HG03097 (cell line): Measurements from ENCODE around the gene DDX31.
"Not testable (repeated sequence)": the region's sequence is repeated elsewhere in the genome, so short reads cannot be mapped to it uniquely, and the experiment has no call there.

ENCODE experiments used
- ATAC-seq: cut with Tn5 transposase; IDR thresholded peaks from one replicate; pipeline ENCODE4 v1.9.1; 2021; ENCODE audit not compliant: unreplicated experiment, low FRiP score

DDX31 gene

DNA sequence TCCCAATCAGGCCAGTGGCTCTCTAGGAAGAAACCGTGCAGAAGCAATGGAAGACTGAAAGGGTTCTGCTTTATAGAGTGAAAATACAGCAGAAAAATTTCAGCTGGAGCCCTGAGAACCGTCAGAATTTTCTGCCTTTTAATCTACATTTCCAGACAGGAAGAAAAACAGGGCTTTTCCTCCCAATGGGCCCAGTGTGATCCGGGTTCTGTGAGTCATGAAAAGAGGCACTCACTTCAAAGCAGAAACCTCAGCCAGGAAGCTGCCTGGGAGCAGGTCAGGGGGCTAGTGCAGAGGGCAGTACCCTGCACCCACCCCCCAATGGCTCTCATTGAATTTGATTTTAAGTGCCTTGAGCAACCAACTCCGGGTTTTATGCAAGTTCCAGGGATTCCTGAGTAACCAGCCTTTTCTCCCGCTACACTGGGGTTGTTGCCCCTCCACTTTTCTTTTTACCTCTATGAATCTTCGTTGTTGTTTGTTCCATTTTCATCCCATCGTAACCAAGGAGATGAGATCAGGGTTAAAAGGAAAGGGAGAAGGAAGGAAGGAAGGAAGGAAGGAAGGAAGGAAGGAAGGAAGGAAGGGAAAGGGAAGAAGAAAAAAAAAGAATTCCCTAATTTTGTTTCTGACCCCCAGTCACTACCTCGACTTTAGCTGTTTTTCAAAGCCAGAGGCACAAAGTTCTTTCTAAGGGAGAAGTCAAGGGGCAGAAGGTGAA is 86.0 kb downstream of the DDX31 start:
- no peak for ATAC-seq

DNA sequence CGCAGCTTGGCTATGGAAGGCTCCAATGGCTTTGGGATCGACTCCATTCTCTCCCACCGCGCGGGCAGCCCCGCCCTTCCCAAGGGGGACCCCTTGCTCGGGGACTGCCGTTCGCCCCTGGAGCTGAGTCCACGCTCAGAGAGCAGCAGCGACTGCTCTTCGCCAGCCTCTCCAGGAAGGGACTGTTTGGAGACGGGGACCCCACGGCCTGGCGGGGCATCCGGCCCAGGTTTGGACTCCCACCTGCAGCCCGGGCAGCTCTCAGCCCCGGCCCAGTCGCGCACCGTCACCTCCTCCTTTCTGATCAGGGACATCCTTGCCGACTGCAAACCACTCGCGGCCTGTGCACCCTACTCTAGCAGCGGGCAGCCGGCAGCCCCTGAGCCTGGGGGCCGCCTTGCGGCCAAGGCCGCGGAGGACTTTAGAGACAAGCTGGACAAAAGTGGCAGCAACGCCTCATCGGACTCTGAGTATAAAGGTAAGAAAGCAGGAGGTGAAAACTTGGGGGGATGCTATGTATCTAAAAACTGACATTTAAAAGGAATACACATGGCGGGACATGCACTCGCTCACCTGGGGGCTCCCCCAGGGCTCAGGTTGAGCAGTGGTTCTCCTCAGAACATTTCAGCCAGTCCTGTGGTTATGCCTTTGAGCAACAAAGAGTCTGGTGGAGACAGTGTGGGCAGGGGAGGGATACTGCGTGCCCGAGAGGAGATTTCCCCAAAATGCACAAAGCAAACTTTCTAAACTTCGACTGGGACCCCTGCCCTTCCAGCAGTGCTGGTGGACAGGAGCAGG is 86.8 kb downstream of the DDX31 start:
- no peak for ATAC-seq

DNA sequence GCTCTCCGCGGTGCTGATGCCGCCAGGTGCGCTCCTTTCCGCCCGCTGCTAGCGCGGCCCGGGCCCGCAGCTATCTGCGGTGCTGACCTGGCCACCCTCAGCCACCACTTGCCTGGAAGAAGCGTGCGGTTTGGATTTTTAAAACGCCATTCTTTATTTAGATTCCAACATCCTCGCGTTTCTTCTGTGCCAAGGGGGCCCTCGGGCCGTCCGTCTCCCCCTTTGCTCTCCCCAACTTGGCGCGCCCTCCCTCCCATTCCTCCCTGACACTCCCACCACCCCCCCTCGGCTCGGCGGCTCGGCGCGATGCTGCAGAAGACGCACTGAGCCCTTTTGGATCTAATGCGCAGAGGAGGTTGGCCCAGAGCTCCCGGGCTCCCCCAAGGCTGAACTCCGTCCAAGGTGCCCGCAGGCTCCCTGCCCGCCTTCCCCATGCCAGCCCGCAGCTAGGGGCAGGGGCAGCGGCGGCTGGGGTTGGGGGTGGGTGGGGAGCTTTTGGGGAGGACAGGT is 87.5 kb downstream of the DDX31 start, which contains the start of gene BARHL1:
Gene BARHL1 (plus strand): TSS at position 331 of the 510 bp plus-strand sequence. CDS start 192 bp downstream, outside the sequence.
- ATAC-seq = no peak

DNA sequence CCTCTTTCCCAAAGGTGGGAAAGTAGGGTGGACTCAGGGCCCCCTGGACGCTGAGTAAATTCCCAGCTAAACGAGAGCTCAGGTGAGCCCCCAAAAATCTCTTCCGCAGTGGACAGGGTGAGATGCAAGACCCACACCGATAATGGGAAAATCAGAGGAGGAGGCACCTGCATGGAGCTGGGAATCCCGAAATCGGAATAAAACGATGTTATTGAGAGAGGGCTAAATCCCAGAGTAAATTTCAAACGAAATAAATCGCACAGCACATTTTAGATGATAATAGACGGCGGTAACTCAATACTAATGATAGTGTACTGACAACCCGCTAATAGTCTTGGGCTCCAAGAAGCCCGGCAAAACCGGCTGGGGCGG is 90.4 kb downstream of the DDX31 start:
- ATAC-seq = no peak

DNA sequence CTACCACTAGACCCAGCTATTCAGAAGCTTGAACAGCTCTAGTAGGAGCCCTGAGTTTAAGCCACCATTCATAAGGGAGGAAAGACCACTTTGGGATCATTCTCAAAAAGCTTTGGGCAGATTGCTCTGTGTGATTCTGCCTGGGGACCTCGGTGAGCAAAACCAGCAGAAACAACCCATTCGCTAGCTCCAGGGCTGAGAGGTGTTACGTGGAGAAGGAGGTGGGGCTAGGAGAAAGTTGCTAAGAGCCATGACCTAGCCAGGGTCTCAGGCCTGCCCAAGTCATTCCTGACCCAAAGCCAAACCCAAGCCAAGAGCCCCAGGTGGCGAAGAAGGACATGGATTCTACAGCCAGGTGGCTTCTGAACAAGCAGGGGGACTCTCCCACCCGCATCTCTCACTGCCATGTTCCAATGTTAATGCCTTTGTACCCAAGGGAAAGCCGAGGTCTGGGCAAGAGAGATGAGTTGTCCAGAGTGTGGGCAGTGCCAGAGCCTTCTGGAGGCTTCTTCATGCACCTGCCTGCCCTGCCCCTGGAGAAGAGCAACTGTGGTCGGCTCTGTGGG is 91.3 kb downstream of the DDX31 start:
- ATAC-seq = no peak

DNA sequence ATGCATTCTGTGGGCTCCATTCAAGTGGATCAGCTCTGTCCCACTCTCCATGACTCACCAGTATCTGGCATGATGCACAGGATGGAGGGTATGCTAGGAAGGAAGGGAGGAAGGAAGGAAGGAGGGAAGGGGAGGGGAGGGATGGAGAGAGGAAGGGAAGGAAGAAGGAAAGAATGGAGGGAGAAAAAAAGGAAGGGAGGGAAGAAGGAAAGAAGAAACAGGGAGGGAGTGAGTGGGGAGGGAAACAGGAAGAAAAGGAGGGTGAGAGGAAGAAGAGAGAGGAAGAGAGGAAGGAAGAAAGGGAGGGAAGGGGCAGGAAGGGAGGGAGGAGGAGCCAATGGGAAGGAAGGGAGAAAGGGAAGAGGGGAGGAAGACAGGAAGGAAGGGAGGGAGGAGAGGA is 92.7 kb downstream of the DDX31 start:
- no peak for ATAC-seq

DNA sequence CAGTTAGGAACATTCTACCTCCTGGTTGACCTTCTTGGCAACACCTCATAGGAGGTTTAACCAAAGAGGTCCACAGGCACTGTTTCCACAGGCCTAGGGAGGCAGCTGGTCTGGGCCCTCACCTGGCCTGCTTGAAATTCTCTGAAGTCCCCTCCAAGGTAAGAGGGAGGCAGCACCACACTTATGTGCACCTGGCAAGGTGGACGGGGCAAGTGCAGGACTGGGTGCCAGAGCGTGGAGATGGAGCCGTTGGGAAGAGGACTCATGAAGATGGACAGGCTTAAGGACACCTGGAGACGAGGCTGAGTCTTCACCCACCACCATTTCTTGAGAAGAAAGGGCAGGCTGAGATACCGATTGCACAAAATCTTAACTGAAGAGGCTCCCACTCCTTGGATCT is 94.0 kb downstream of the DDX31 start:
- ATAC-seq = no peak

DNA sequence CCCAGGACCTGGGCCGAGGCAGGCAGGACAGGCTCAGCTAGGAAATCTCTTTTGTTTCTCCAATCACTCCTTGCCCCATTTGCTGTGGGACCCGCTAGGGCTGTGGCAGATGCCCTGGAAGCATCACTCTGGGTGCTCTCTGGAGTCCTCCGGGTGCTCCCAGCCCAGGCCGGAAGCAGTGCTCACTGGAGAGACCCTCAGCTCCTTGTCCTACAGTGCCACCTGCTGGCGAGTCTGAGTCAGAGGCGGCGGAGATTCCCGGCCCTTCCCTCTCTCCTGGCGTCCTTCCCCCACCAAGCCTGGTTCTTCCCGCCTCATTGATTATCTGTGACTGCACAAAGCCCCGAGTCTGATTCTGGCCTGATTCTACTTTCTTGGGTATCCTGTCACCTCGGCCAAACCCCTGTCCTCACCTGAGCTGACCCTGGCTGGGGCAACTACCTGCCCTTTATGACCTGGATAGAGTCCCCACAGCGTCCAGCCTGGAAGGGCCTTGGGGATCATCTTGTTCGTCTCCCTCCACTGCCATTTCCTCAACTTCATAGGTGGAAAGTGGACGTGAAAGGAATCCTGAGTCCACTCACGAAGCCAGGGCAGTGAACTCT is 94.7 kb downstream of the DDX31 start:
- ATAC-seq = no peak

DNA sequence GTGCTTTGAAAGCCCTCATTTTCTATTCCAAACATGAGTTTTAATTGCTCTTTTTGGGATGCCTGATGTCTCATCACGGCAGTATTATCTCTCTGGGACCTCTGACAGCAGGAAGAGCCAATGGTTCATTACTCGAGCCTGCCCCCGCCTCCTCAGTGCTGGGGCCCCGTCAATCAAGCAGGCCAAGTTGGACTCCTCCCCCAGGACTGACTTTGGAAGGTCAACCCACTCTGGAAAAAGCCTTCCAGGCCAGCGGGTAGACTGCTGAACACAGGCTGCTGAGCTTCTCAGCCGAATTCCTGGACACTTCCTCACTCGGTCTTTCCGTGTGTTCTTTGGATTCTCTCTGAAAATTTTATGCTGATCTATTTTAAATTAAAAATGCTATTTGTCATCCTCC is 96.9 kb downstream of the DDX31 start:
- no peak for ATAC-seq

DNA sequence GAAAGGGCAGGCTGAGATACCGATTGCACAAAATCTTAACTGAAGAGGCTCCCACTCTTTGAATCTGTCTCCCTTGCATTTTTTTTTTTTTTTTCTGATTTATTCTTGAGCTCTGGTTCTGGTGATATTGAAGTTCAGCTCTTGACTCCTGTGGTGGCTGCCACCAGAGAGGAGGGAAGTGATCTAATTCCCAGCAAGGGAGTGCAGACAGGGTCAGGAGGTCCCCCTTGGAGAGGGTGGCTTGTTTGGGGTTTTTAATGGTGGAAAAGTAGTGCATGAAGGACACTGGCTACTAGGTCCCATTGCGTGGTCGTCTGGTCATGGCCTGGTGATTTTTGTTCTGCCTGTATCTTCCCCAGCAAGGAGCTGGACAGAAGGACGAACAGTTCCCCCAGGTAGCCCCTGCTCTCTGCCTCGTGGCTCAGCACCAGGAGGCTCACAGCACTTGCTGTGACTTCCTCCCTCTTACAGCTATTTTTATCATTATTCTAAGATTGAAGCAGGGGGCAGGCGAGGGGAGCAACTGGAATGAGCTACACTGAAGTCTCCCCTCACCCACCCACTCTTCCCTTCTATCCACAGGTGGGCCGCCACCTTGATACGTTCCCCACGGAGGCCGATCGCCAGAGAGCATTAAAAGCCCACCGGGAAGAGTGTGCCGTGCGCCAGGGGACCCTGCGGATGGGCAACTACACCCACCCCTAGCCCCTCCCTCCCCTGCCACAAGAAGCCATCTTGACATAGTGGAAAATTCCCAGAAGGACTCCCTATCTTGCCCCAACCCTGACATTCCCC is 97.8 kb downstream of the DDX31 start:
- ATAC-seq = no peak

DNA sequence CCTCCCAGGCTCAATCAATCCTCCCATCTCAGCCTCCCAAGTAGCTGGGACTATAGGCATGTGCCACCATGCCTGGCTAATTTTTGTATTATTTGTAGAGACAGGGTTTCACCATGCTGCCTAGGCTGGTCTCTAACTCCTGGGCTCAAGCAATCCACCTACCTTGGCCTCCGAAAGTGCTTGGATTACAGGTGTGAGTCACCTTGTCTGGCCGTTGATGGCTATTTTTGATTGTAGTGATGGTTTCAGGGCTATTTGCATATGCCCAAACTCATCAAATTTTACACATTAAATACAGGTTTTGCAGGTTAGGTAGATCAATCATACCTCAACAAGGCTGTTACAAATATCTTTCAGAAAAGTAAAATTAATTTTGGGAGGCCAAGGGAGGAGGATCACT is 101.0 kb downstream of the DDX31 start:
- not testable (repeated sequence) for ATAC-seq

DNA sequence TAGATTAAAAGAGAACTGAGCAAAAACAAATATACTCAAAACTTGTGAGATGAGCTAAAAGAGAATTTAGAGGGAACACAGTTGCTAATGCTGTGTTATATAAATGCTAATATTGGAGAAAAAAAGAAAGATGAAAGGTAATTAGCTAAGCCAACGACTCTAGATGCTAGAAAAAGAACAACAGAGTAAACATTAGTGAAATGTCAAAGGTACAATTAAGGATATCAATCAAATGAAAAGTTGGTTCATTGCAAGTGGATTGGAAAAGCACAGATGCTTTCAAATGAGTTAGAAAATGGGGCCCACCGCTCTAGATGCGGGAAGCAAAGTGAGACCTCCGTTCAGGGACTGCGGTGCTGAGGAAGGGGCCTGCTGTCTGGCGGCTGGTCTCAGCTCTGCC is 105.3 kb downstream of the DDX31 start:
- no peak for ATAC-seq

DNA sequence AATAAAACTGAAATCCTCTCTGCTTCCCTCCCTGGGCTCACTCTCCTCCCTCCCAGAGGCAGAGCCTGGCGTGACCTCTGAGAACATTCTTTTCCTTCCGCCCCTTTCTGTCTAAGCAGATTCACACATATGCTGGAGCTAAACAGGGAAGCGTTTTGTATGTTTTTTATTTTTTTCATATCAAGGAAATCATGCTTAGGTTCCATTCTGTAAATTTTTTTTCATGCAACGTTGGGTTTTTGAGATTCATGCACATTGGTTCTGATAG is 107.5 kb downstream of the DDX31 start:
- no peak for ATAC-seq

DNA sequence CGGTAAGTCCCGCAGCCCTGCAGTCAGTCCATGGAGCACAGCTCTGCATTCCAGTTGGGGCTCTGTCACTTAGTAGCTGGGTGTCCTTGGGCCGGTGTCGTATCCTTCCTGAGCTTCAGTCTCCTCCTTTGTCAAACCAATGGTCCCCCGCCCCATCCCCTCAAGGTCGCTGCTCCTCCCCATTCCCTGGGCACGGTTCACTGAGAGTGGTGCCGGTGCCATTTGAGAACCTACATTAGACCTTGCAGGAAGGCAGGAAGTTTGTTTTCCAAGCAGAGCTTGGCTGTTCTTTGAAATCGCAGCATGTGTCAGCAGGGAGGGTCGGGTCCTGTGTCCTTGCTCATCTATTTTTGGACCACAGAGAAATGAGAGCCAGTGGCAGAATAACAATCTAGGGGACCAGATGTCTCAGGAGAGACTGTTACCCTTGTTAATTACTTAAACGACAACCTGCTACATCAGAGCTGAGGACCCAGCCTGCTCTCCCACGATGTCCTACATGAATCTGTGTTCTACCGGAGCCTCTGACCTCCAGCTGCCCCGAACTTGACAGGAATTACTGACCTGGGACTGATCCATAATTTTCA is 109.1 kb downstream of the DDX31 start:
- ATAC-seq = no peak

DNA sequence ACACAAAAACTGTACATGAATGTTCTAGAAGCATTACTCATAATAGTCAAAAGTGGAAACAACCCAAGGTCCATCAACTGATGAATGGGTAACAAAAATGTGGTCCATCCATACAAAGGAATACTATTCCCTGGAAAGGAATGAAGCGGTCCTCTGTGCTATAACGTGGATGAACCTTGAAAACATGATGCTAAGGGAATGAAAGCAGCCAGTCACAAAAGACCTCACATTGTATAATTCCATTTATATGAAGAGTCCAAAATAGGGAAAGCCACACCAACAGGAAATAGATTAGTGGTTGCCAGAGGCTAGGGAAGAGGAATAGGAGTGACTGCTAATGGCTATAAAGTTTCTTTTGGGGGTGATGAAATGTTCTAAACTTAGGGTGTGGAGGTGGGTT is 110.1 kb downstream of the DDX31 start:
- no peak for ATAC-seq

DNA sequence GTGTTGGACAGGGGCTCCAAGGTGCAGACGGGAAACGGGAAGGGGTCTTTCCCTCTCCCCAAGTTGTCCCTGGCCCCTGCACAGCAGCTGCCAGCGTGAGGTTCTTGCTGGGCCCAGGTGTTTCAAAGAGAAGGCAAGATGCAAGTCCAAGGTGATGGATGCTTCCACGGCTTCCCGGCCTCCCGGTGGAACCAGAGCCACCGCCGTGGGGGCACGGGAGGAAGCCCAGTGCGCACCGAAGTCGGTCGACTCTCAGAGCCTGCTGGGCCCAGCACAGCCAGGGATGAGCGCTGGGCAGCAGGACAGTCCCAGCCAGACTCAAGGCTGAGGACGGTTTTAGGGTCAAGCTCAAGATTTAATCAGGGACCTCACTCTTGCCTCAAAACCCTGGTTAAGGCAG is 112.6 kb downstream of the DDX31 start:
- ATAC-seq = no peak

DNA sequence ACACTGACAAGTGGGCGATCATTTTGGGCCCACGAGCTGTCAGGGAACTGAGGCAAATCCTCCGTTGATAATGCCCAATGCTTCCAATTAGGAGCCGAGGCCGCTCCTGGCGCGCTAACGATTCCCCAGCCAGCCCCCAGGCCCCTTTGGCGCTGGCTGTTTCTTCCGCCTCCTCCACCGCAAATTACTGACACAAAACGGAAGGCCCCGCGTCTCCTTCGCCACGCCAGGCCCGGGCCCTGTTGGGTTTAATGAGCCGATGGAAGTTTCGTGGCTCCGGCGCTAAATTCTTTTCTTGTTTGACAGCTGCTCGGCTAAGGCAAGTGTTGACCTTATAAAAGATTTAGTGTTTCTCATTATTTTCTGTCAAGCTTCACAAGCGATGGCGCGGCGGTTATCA is 113.1 kb downstream of the DDX31 start:
- no peak for ATAC-seq

DNA sequence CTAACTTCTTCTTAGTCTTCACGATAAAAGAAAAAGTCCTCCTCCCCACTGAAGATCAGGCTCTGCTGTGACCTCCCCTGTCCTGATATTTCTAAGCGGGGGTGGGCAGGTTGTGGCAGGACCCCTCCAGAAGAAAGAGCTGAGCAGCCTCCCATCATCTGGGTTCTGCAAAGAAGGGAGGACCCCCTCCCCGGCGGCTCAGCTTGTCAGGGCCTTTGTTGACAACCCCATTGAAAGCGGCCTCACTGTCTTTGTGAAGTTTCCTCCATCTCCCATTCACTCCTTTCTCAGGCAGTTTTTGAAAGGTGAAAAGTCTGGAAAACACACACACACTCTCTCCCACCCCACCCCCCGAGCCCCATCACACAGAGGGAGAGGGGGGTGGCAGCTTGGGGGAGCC is 113.5 kb downstream of the DDX31 start:
- ATAC-seq = no peak

DNA sequence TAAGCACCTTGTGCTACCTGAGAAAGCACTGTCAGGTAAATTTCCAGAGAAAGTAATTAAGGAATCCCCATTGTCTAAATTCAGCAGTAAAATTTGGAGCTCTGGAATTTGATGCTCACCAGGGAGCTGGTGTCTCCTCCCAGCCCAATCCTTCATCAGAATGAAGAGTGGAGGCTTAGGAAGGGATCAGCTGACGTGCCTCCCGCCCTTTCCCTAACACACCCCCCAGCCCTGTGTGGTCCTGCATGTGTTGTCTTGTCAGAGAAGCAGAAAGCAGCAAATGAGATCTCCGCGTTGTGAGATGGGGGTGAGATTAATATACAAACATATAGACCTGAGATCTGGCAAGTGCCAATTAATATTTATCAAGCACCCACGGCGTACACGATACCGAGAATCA is 114.3 kb downstream of the DDX31 start:
- no peak for ATAC-seq

DNA sequence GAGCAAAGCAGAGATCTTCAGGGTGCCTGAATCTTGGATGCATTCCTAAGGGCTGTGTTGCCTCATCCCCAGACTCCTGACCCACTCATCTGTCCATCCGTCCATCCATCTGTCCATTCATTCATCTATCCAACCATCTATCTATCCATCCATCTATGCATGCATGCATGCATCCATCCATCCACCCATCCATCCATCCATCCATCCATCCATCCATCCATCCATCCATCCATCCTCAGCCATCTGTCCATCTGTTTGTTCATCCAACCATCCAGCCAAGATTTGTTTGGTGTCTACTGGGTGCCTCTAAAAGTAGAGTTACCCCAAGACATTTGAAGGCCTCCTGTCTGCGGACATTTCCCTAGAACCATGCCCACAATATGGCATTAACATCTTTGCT is 115.0 kb downstream of the DDX31 start:
- no peak for ATAC-seq
